Smooth muscle cell of the brain vasculature (primary cell): ENCODE data around the gene RNF212B.

Source experiments
- DNase-seq: peaks from one replicate; pipeline ENCODE4 v3.0.0-alpha.2; 2012; ENCODE audit warnings: low read depth, low spot score

The RNF212B gene

DNA sequence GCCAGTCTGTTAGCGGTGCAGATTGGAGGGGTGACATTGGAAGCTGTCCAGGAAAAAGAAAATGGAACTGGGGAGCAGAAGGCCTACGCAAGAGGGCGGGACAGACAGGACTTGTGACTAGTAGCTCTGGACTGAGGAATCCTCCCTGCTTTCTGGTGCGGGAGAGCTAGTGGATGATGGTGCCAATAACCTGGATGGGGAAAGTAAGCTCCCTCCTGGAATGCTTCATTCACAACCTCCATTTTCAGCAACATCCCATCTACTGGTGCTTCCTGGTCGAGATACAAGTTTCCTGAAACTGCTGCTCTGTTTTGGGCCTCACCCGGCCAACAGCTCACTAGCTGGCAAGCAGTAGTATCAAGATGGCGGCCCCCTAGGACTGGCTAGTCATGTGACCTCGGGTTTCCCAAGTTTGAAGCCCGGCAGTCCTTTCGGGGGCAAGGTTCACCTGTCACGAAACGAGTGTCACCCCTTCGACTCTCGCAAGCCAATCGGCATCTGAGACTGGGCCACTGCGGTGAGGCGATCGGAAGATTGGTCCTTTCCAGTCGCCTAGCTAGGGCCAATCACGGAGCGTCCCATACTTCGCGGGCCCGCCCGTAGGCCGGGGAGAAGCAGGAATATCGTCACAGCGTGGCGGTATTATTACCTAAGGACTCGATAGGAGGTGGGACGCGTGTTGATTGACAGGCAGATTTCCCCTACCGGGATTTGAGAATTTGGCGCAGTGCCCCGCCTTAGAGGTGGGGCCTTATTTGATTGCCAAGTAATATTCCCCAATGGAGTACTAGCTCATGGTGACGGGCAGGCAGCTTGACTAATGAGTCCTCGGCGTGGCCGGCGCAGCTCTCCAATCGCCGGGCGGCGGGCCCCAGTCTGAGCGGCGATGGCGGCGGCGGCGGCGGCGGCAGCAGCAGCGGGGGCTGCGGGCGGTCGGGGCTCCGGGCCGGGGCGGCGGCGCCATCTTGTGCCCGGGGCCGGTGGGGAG, 83.1 kb downstream of the RNF212B start, which contains the start of gene PABPN1:
Gene PABPN1, plus strand, starts transcription at position 874 of the 988 bp plus-strand sequence. Its CDS starts 13 bp downstream, at position 887.
- DNase-seq = peak; percentile 100

- DNase-seq = no peak
These were observed 84.1 kb downstream of the RNF212B start for GRCh38 chr14:23321572-23322547.
